ENCODE measurements around the gene RPS6KA4.

RPS6KA4 gene

GRCh38 chr11:64369440-64370421 lies 10.8 kb downstream of the RPS6KA4 start:
- no peaks in the 10 kb centered on the region for H3K4me1 ChIP-seq (ENCODE audit: insufficient read depth, low read length, severe bottlenecking)
- no peaks in the 10 kb centered on the region for H4K20me1 ChIP-seq (ENCODE audit: insufficient read depth, low read length)
- no peak overlapping the region for H3K4me2 ChIP-seq (ENCODE audit: low read length)
- peaks cover 41% of the 10 kb centered on the region for H3K36me3 ChIP-seq (ENCODE audit: insufficient read depth, low read length)
- no peak for TF ChIP-seq EZH2 (IDR thresholded peaks at IDR 0.05; ENCODE audit: borderline replicate concordance, low read length)
- no peak for TF ChIP-seq CTCF (IDR thresholded peaks at IDR 0.05; ENCODE audit: low read length)
- H2AFZ ChIP-seq (ENCODE audit: low read length), result no peak overlapping the region
- no peaks in the 10 kb centered on the region for H3K79me2 ChIP-seq (ENCODE audit: insufficient read depth, low read length)
- no peak overlapping the region for H3K27ac ChIP-seq (ENCODE audit: low read depth, low read length, poor library complexity, severe bottlenecking)
- H3F3A ChIP-seq (ENCODE audit: insufficient read depth, low read length), result no peaks in the 10 kb centered on the region
- no peaks in the 10 kb centered on the region for H3K9me2 ChIP-seq (ENCODE audit: low read depth, low read length)
- no peaks in the 10 kb centered on the region for H3K9me3 ChIP-seq (ENCODE audit: low read length)
- H3K9ac ChIP-seq (ENCODE audit: low read length), result no peak overlapping the region
- no peaks in the 10 kb centered on the region for H3K27me3 ChIP-seq (ENCODE audit: insufficient read depth, low read length)
- H3K4me3 ChIP-seq (ENCODE audit: low read depth, low read length, poor library complexity, severe bottlenecking), result no peak overlapping the region

GRCh38 chr11:64371201-64371600 lies 12.2 kb downstream of the RPS6KA4 start:
- Histone ChIP-seq H3K9me3 (ENCODE audit: low read length) (no peaks in the 10 kb centered on the region), H3F3A (ENCODE audit: insufficient read depth, low read length) (no peaks in the 10 kb centered on the region), H4K20me1 (ENCODE audit: insufficient read depth, low read length) (no peaks in the 10 kb centered on the region), H3K27ac (ENCODE audit: low read depth, low read length, poor library complexity, severe bottlenecking) (no peak overlapping the region), H3K9ac (ENCODE audit: low read length) (no peak overlapping the region), H2AFZ (ENCODE audit: low read length) (no peak overlapping the region), H3K79me2 (ENCODE audit: insufficient read depth, low read length) (no peaks in the 10 kb centered on the region), H3K27me3 (ENCODE audit: insufficient read depth, low read length) (no peaks in the 10 kb centered on the region), H3K9me2 (ENCODE audit: low read depth, low read length) (no peaks in the 10 kb centered on the region), H3K4me2 (ENCODE audit: low read length) (no peak overlapping the region), H3K4me3 (ENCODE audit: low read depth, low read length, poor library complexity, severe bottlenecking) (no peak overlapping the region), H3K4me1 (ENCODE audit: insufficient read depth, low read length, severe bottlenecking) (no peaks in the 10 kb centered on the region), H3K36me3 (ENCODE audit: insufficient read depth, low read length) (peaks cover 28% of the 10 kb centered on the region)
- TF ChIP-seq CTCF (IDR thresholded peaks at IDR 0.05; ENCODE audit: low read length), result no peak
- no peak for TF ChIP-seq EZH2 (IDR thresholded peaks at IDR 0.05; ENCODE audit: borderline replicate concordance, low read length)

GRCh38 chr11:64372021-64372420 lies 13.1 kb downstream of the RPS6KA4 start:
- Histone ChIP-seq H3K36me3 (ENCODE audit: insufficient read depth, low read length) (peaks cover 21% of the 10 kb centered on the region), H3K4me1 (ENCODE audit: insufficient read depth, low read length, severe bottlenecking) (no peaks in the 10 kb centered on the region), H3K27ac (ENCODE audit: low read depth, low read length, poor library complexity, severe bottlenecking) (no peak overlapping the region), H3K79me2 (ENCODE audit: insufficient read depth, low read length) (no peaks in the 10 kb centered on the region), H3K27me3 (ENCODE audit: insufficient read depth, low read length) (no peaks in the 10 kb centered on the region), H3F3A (ENCODE audit: insufficient read depth, low read length) (no peaks in the 10 kb centered on the region), H3K9me2 (ENCODE audit: low read depth, low read length) (no peaks in the 10 kb centered on the region), H3K4me3 (ENCODE audit: low read depth, low read length, poor library complexity, severe bottlenecking) (no peak overlapping the region), H3K4me2 (ENCODE audit: low read length) (no peak overlapping the region), H3K9ac (ENCODE audit: low read length) (no peak overlapping the region), H4K20me1 (ENCODE audit: insufficient read depth, low read length) (no peaks in the 10 kb centered on the region), H2AFZ (ENCODE audit: low read length) (no peak overlapping the region), H3K9me3 (ENCODE audit: low read length) (no peaks in the 10 kb centered on the region)
- TF ChIP-seq CTCF (IDR thresholded peaks at IDR 0.05; ENCODE audit: low read length) (no peak), EZH2 (IDR thresholded peaks at IDR 0.05; ENCODE audit: borderline replicate concordance, low read length) (no peak)

Measured in OCI-LY1 (cell line).